ENCODE data around the gene RNF114.
A peak's percentile ranks its signal among the peaks of the same experiment; 100 is the strongest.
"Not testable (repeated sequence)": the region's sequence is repeated elsewhere in the genome, so short reads cannot be mapped to it uniquely, and the experiment has no call there.

The RNF114 gene

GRCh38 chr20:49936153-49937026 lies at the start of gene RNF114:
TSS of gene RNF114 (plus strand) at chr20:49936397. CDS start at chr20:49936413, 16 bp downstream.
- peak; percentile 86 for DNase-seq

- no peak for DNase-seq
These were observed 49.5 kb upstream of the RNF114 start for GRCh38 chr20:49886571-49887213.

- DNase-seq = no peak
These were observed 48.7 kb upstream of the RNF114 start for GRCh38 chr20:49887251-49888211.

GRCh38 chr20:49888212-49889000 lies 47.8 kb upstream of the RNF114 start:
- peak; percentile 12 for DNase-seq

GRCh38 chr20:49889001-49889934 lies 46.9 kb upstream of the RNF114 start:
- no peak for DNase-seq

- DNase-seq = no peak
These were observed 46.3 kb upstream of the RNF114 start for GRCh38 chr20:49889935-49890333.

- DNase-seq = no peak
These were observed 45.5 kb upstream of the RNF114 start for GRCh38 chr20:49890471-49891361.

- DNase-seq = no peak
These were observed 44.6 kb upstream of the RNF114 start for GRCh38 chr20:49891476-49892110.

GRCh38 chr20:49892260-49892659 lies 43.9 kb upstream of the RNF114 start:
- DNase-seq = no peak

GRCh38 chr20:49892817-49893216 lies 43.4 kb upstream of the RNF114 start:
- no peak for DNase-seq

- DNase-seq = no peak
These were observed 42.7 kb upstream of the RNF114 start for GRCh38 chr20:49893242-49894072.

GRCh38 chr20:49894073-49894470 lies 42.1 kb upstream of the RNF114 start:
- no peak for DNase-seq

GRCh38 chr20:49895474-49896093 lies 40.6 kb upstream of the RNF114 start:
- not testable (repeated sequence) for DNase-seq

- no peak for DNase-seq
These were observed 40.0 kb upstream of the RNF114 start for GRCh38 chr20:49896204-49896603.

GRCh38 chr20:49899541-49900383 lies 36.4 kb upstream of the RNF114 start:
- no peak for DNase-seq

- DNase-seq = no peak
These were observed 34.6 kb upstream of the RNF114 start for GRCh38 chr20:49901588-49901987.

Data from GDM1 (cell line).